CD8-positive, alpha-beta memory T cell (primary cell): ENCODE measurements around the gene SLC12A5. TPM values are rescaled to one million over a fixed set of nuclear protein-coding genes. Genes with fewer than 3 reads are reported as not detected.

Experiments used
- CTCF ChIA-PET: fragments of 350-600 bp; sonication (Branson Sonifier 250); formaldehyde crosslinking; loops from one replicate; lab custom pipeline; 2021; ENCODE audit warnings: antibody characterized with exemption; lab: Charles Lee
- POLR2A ChIA-PET: fragments of 350-600 bp; sonication (Branson Sonifier 250); formaldehyde crosslinking; loops from one replicate; lab custom pipeline; 2021; ENCODE audit warnings: antibody characterized with exemption; lab: Charles Lee
- DNase-seq, 5 donors: peaks; one replicate each; pipeline versions ENCODE4 v3.0.0 to v3.0.0-alpha.2; 2020 to 2022; ENCODE audit warnings: mixed read lengths in 1 of 5
- H3K27ac ChIP-seq: one replicate; pipeline ENCODE4 v1.7.0; 2013; ENCODE audit warnings: low read depth, mild to moderate bottlenecking, low read length, moderate library complexity
- H3K27me3 ChIP-seq: 2 replicates; pipeline ENCODE4 v1.7.0; 2013; ENCODE audit warnings: low read length, mild to moderate bottlenecking; ENCODE audit not compliant: insufficient read depth, poor library complexity, severe bottlenecking
- H3K36me3 ChIP-seq: 2 replicates; pipeline ENCODE4 v1.7.0; 2013; ENCODE audit warnings: mild to moderate bottlenecking, low read length, moderate library complexity; ENCODE audit not compliant: insufficient read depth
- H3K4me1 ChIP-seq: 2 replicates; pipeline ENCODE4 v1.7.0; 2013; ENCODE audit warnings: mild to moderate bottlenecking, low read length, moderate library complexity; ENCODE audit not compliant: insufficient read depth
- H3K4me3 ChIP-seq: 2 replicates; pipeline ENCODE4 v1.7.0; 2013; ENCODE audit warnings: mild to moderate bottlenecking, low read length
- H3K9me3 ChIP-seq: 2 replicates; pipeline ENCODE4 v1.7.0; 2013; ENCODE audit warnings: mild to moderate bottlenecking, low read length
- H3K27ac Mint-ChIP-seq, 8 donors: one replicate each; pipeline ENCODE4 v1.8.0; 2020 to 2021; ENCODE audit warnings: mixed read lengths in 8 of 8, mild to moderate bottlenecking in 6 of 8, inconsistent platforms in 3 of 8, moderate library complexity in 3 of 8
- H3K27me3 Mint-ChIP-seq, 2 donors: one replicate each; pipeline ENCODE4 v1.8.0; 2020 to 2021; ENCODE audit warnings: mixed read lengths in 2 of 2, mild to moderate bottlenecking in 1 of 2, moderate library complexity in 1 of 2
- H3K36me3 Mint-ChIP-seq, 3 donors: one replicate each; pipeline ENCODE4 v1.8.0; 2020 to 2021; ENCODE audit warnings: mixed read lengths in 3 of 3, inconsistent platforms in 1 of 3, mild to moderate bottlenecking in 1 of 3
- H3K4me1 Mint-ChIP-seq, 3 donors: one replicate each; pipeline ENCODE4 v1.8.0; 2020 to 2021; ENCODE audit warnings: mixed read lengths in 3 of 3, inconsistent platforms in 1 of 3, mild to moderate bottlenecking in 1 of 3
- H3K4me3 Mint-ChIP-seq, 7 donors: one replicate each; pipeline ENCODE4 v1.8.0; 2020 to 2021; ENCODE audit warnings: mixed read lengths in 7 of 7, mild to moderate bottlenecking in 6 of 7, moderate library complexity in 4 of 7, inconsistent platforms in 2 of 7
- H3K9me3 Mint-ChIP-seq, 5 donors: one replicate each; pipeline ENCODE4 v1.8.0; 2020 to 2022; ENCODE audit warnings: mixed read lengths in 5 of 5, mild to moderate bottlenecking in 3 of 5, moderate library complexity in 2 of 5, inconsistent platforms in 1 of 5
- polyA plus RNA-seq: library from polyadenylated mRNA; unstranded; fragments of 300-500 nt; fragmentation: Illumina TruSeq; gene quantifications from one replicate; pipeline ENCODE4 v1.2.3, GENCODE V29; 2021
- total RNA-seq, 2 experiments: library from RNA; stranded (reverse); gene quantifications; one replicate each; pipeline ENCODE4 v1.2.3, GENCODE V29; 2021

The SLC12A5 gene
- total and polyA plus RNA-seq, 3 experiments from 2014 or later: not detected

DNA sequence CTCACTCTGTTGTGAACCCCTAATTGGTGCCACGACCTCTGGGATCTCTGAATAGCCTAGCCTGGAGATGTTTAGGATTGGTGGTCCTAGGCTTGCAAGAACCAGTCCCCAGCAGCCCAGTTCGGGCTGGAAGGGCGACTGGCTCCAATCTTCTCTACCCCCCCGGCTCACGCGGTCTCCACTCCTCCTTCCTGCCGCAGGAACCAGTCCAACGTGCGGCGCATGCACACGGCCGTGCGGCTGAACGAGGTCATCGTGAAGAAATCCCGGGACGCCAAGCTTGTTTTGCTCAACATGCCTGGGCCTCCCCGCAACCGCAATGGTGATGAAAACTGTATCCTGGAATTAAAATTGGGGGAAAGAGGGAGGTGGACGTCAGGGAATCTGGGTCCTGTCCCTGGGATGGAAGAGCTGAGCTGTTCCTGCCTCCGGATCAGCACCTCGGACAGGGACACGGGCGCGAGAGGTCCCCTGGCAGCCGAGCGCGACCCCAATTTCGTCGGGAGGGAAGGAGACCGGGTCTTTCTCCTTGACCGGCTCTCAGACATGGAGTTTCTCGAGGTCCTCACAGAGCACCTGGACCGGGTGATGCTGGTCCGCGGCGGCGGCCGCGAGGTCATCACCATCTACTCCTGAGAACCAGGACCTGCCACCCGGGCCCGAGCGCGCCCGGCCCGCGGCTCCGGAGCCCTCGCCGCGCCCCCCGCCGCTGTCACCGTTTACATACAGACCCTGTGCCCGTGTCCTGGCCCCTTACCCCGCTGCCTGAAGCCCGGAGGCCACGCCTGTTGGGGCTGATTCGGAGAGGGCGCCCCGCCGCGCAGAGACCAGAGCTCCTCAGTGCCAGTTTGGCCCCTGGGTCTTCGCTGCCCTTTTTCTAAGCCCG, 28.2 kb downstream of the SLC12A5 start:
- peaks cover 4 to 5% of the 10 kb centered on the region in 2 donors for H3K27me3 Mint-ChIP-seq
- H3K36me3 Mint-ChIP-seq: peaks cover 17 to 26% (median 25%) of the 10 kb centered on the region in 3 donors
- ChIA-PET POLR2A (no interaction called here), CTCF (interaction anchor here (1.0 kb wide), 1 partner anchor 9 kb away, joined by 3 read pairs; no protein-coding TSS in a partner anchor)
- Histone ChIP-seq H3K4me1 (peaks cover 35% of the 10 kb centered on the region), H3K27ac (no peak overlapping the region), H3K27me3 (no peaks in the 10 kb centered on the region), H3K36me3 (peaks cover 14% of the 10 kb centered on the region), H3K4me3 (no peak overlapping the region), H3K9me3 (no peaks in the 10 kb centered on the region)
- peak overlapping the region in 1 of 8 donors; percentile 19 for H3K27ac Mint-ChIP-seq
- H3K4me3 Mint-ChIP-seq: peak overlapping the region in 1 of 7 donors; percentile 24
- no peak for DNase-seq
- H3K9me3 Mint-ChIP-seq: no peaks in the 10 kb centered on the region
- peaks cover 41 to 43% (median 41%) of the 10 kb centered on the region in 3 donors for H3K4me1 Mint-ChIP-seq

DNA sequence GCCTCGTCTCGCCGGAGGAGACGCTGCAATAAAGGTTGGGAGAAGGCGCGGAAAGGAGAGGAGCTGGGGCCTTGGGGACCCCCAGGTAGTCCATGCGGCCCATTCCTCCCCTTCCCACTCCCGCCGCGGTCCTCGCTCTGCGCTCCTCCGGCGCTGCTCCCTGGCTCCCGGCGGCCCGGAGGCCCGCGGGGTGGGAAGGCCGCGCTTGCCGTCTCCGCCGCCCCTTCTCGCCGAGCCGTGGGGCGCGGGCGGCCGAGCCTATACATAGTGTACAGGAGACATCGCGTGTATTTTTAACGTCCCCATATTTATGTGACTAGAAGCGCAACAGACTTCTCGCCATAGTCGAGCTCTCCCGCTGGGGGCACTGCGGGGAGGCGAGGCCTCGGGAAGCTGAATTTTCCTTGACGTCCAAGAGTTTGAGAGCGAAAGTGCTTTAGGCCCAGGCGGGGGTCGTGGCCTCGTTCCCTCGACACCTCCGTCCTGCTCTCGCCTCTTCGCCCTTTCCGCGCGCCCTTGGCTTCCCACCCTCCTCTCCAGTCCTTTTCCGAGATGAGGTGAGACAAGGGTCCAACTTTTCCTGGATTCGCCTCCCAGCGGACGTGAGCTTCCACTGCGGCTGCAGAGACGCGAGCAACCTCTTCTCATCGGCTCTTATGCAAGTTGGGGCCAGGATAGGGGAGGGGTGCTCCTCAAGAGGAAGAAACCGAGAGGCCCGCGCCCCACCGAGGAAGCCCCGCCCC, 29.0 kb downstream of the SLC12A5 start:
- H3K36me3 Mint-ChIP-seq: peaks cover 24 to 34% (median 33%) of the 10 kb centered on the region in 3 donors
- POLR2A ChIA-PET: no interaction called here
- Histone ChIP-seq H3K27me3 (no peaks in the 10 kb centered on the region), H3K4me1 (peaks cover 35% of the 10 kb centered on the region), H3K9me3 (no peaks in the 10 kb centered on the region), H3K36me3 (peaks cover 22% of the 10 kb centered on the region), H3K27ac (no peak overlapping the region), H3K4me3 (no peak overlapping the region)
- H3K9me3 Mint-ChIP-seq: no peaks in the 10 kb centered on the region
- H3K4me1 Mint-ChIP-seq: peaks cover 44 to 49% (median 48%) of the 10 kb centered on the region in 3 donors
- peak overlapping the region in 4 of 7 donors; percentile 9 to 32 (median 23) for H3K4me3 Mint-ChIP-seq
- CTCF ChIA-PET: interaction anchor here (0.6 to 1.0 kb wide), 2 partner anchors 8 to 67 kb away, joined by 3 to 5 read pairs; no protein-coding TSS in a partner anchor
- no peak for DNase-seq
- H3K27me3 Mint-ChIP-seq: peaks cover 5 to 8% of the 10 kb centered on the region in 2 donors
- peak overlapping the region in 1 of 8 donors; percentile 85 for H3K27ac Mint-ChIP-seq

DNA sequence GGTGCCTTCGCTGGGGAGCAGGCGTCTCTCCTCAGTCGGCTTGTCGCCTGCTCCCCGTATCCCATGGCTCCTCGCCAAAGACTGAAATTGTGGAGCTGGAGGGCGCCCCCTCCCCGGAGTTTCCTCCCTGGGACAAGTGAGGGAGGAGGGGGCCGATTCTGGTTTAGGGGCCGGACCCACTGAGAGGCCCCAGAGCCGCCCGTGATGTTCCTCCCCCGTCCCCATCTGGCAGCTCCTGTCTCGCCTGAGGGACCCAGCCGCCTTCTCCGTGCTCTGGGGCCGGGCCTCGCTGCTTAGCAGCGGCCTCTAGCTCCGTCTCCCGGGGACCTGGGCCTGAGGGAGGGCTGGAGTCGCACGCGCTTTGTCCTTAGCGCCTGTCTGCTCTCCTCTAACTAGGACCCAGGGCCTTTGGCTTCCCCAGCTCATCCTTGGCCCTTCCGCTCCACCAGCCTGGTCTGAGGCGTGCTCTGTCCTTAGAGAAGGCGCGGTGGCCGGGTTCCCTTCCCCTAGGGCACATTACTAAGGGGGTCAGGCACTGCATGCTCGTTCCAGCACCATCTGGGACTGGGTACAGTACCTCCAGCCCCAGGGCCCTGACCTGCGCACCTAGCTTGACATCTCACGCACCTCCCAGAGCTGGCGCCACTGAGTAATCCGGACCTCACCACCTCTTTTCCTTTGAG, 29.7 kb downstream of the SLC12A5 start:
- H3K27me3 Mint-ChIP-seq: peaks cover 5 to 8% of the 10 kb centered on the region in 2 donors
- H3K4me3 Mint-ChIP-seq: peak overlapping the region in 2 of 7 donors; percentile 9 to 59
- no peaks in the 10 kb centered on the region for H3K9me3 ChIP-seq
- peaks cover 35% of the 10 kb centered on the region for H3K4me1 ChIP-seq
- H3K36me3 Mint-ChIP-seq: peaks cover 30 to 40% (median 39%) of the 10 kb centered on the region in 3 donors
- H3K27me3 ChIP-seq: no peaks in the 10 kb centered on the region
- peaks cover 49 to 54% (median 54%) of the 10 kb centered on the region in 3 donors for H3K4me1 Mint-ChIP-seq
- ChIA-PET POLR2A (no interaction called here), CTCF (interaction anchor here (0.6 kb wide), 1 partner anchor 66 kb away, joined by 5 read pairs; no protein-coding TSS in a partner anchor)
- H3K27ac Mint-ChIP-seq: no peak overlapping the region
- no peaks in the 10 kb centered on the region for H3K9me3 Mint-ChIP-seq
- H3K4me3 ChIP-seq: no peak overlapping the region
- DNase-seq: no peak
- H3K27ac ChIP-seq: no peak overlapping the region
- peaks cover 29% of the 10 kb centered on the region for H3K36me3 ChIP-seq

DNA sequence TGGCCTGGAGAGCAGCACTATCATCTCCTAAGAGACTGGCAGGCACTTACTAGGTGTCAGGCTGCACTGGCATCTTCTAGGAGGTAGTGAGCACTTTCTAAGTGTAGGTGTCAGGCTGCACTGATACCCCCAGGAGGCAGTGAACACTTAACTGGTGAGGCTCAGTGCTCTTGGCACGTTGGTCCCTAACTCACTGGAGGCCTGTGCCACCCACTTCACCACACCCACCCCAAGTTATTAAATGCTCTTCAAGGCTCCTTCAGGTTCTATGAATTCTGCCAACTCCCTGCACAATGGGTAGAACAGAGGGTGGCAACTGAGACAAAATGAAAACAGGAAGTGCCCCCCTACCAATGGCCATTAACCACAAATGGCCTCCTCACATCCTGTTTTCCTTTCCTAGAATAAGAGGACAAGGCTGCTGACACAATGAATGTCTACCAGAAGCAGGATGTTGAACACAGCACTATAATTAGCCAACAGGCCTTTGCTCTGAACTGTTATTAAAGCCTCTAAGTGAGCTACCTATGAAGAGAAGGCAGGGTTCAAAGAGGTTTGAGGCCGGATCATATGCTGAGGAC, 31.4 kb downstream of the SLC12A5 start:
- H3K27ac Mint-ChIP-seq: peak overlapping the region in 4 of 8 donors; percentile 1 to 64 (median 41)
- H3K27ac ChIP-seq: no peak overlapping the region
- peaks cover 35% of the 10 kb centered on the region for H3K4me1 ChIP-seq
- H3K4me3 ChIP-seq: no peak overlapping the region
- H3K9me3 ChIP-seq: no peaks in the 10 kb centered on the region
- H3K27me3 Mint-ChIP-seq: peaks cover 5 to 8% of the 10 kb centered on the region in 2 donors
- peaks cover 45% of the 10 kb centered on the region for H3K36me3 ChIP-seq
- no peaks in the 10 kb centered on the region for H3K9me3 Mint-ChIP-seq
- H3K4me3 Mint-ChIP-seq: peak overlapping the region in 6 of 7 donors; percentile 17 to 65 (median 47)
- ChIA-PET CTCF (interaction anchor here (1.2 to 1.3 kb wide), 2 partner anchors 18 to 74 kb away, joined by 3 read pairs; no protein-coding TSS in a partner anchor), POLR2A (no interaction called here)
- H3K36me3 Mint-ChIP-seq: peaks cover 46 to 56% (median 56%) of the 10 kb centered on the region in 3 donors
- DNase-seq: no peak
- peaks cover 49 to 63% (median 63%) of the 10 kb centered on the region in 3 donors for H3K4me1 Mint-ChIP-seq
- no peaks in the 10 kb centered on the region for H3K27me3 ChIP-seq

DNA sequence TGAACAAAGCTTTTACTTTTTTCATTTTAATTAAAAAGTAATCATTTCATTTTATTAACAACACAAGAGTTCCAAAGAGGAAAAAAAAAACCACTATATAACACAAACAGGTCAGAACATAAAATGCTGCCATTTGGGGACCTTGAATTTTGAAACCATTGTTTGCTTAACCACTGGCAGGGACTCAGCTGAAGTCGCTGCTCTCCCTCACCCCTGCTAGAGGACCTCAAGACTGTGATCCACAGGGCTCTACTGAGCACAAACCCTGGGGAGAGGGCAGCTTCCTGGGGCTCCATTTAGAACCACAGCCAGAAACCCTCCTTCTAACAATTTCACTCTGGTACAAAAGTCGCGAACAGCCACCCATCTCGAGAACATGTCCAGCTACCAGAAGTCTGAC, 32.0 kb downstream of the SLC12A5 start:
- peaks cover 5 to 8% of the 10 kb centered on the region in 2 donors for H3K27me3 Mint-ChIP-seq
- H3K36me3 ChIP-seq: peaks cover 51% of the 10 kb centered on the region
- peaks cover 35% of the 10 kb centered on the region for H3K4me1 ChIP-seq
- CTCF ChIA-PET: interaction anchor here (1.2 to 1.3 kb wide), 2 partner anchors 17 to 74 kb away, joined by 3 read pairs; no protein-coding TSS in a partner anchor
- DNase-seq: no peak
- H3K27ac Mint-ChIP-seq: peak overlapping the region in 4 of 8 donors; percentile 1 to 64 (median 54)
- POLR2A ChIA-PET: no interaction called here
- no peaks in the 10 kb centered on the region for H3K9me3 ChIP-seq
- H3K4me3 ChIP-seq: no peak overlapping the region
- H3K4me3 Mint-ChIP-seq: peak overlapping the region in 4 of 7 donors; percentile 2 to 65 (median 50)
- peaks cover 47 to 63% (median 63%) of the 10 kb centered on the region in 3 donors for H3K4me1 Mint-ChIP-seq
- H3K9me3 Mint-ChIP-seq: no peaks in the 10 kb centered on the region
- H3K27me3 ChIP-seq: no peaks in the 10 kb centered on the region
- peaks cover 49 to 62% (median 62%) of the 10 kb centered on the region in 3 donors for H3K36me3 Mint-ChIP-seq
- H3K27ac ChIP-seq: no peak overlapping the region

DNA sequence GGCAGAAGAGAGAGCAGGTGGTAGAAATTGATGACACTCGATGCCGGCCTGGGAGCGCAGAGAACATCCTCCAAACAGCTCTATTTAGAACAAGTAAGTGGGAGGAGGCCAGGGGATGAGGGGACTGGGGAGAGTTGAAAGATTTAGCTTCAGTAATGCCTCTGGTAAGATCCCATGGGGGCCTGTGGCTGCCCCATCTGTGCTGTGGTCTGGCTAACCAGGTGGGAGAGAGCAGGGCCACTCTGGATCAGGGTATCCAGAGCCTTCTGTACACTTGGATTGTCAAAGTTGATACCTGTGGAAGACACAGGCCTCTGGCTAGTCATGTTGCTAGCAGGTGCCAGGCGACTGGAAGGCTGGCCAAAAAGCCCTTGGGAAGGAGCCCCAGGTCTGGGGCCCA, 33.1 kb downstream of the SLC12A5 start:
- Histone ChIP-seq H3K4me3 (no peak overlapping the region), H3K27ac (no peak overlapping the region), H3K27me3 (no peaks in the 10 kb centered on the region), H3K36me3 (peaks cover 63% of the 10 kb centered on the region), H3K9me3 (no peaks in the 10 kb centered on the region), H3K4me1 (peaks cover 35% of the 10 kb centered on the region)
- POLR2A ChIA-PET: interaction anchor here (0.6 kb wide), 1 partner anchor 19 kb away, joined by 8 read pairs; no protein-coding TSS in a partner anchor
- CTCF ChIA-PET: no interaction called here
- DNase-seq: no peak
- no peaks in the 10 kb centered on the region for H3K9me3 Mint-ChIP-seq
- H3K36me3 Mint-ChIP-seq: peaks cover 51 to 74% (median 62%) of the 10 kb centered on the region in 3 donors
- peaks cover 5 to 8% of the 10 kb centered on the region in 2 donors for H3K27me3 Mint-ChIP-seq
- peaks cover 47 to 63% (median 63%) of the 10 kb centered on the region in 3 donors for H3K4me1 Mint-ChIP-seq
- peak overlapping the region in 1 of 8 donors; percentile 12 for H3K27ac Mint-ChIP-seq
- peak overlapping the region in 1 of 7 donors; percentile 41 for H3K4me3 Mint-ChIP-seq

DNA sequence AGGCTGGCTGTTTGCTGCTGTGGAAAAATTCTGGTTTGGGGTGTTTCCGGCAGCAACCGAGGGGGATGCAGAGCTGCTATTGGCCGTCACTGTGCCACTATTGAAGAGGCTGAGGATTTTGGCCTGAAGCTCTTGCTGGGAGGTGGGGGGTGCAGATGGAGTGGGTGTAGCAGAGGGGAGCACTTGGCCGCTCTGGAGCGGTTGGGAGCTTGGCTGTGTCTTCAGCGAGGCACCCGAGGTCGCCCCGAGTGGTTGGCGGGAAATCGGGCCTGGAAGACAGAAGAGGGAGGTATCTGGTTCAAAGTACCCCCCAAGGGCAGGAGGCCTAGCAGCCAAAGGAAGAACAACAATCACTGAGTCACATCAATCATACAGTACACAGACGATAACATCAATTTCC, 33.6 kb downstream of the SLC12A5 start:
- H3K4me1 Mint-ChIP-seq: peaks cover 47 to 63% (median 63%) of the 10 kb centered on the region in 3 donors
- Histone ChIP-seq H3K27ac (no peak overlapping the region), H3K4me1 (peaks cover 35% of the 10 kb centered on the region), H3K36me3 (peaks cover 63% of the 10 kb centered on the region), H3K4me3 (no peak overlapping the region), H3K9me3 (no peaks in the 10 kb centered on the region), H3K27me3 (no peaks in the 10 kb centered on the region)
- no peaks in the 10 kb centered on the region for H3K9me3 Mint-ChIP-seq
- ChIA-PET POLR2A (no interaction called here), CTCF (no interaction called here)
- peaks cover 5 to 8% of the 10 kb centered on the region in 2 donors for H3K27me3 Mint-ChIP-seq
- no peak overlapping the region for H3K4me3 Mint-ChIP-seq
- no peak overlapping the region for H3K27ac Mint-ChIP-seq
- H3K36me3 Mint-ChIP-seq: peaks cover 51 to 74% (median 62%) of the 10 kb centered on the region in 3 donors
- no peak for DNase-seq
